GM18526 (cell line): ENCODE measurements around the gene DNAI2.

ENCODE experiments used
- POLR2A ChIP-seq: IDR thresholded peaks from 3 replicates; pipeline ENCODE4 v1.6.1; 2011; ENCODE audit not compliant: insufficient read length; ENCODE audit errors: extremely low read depth

The DNAI2 gene

DNA sequence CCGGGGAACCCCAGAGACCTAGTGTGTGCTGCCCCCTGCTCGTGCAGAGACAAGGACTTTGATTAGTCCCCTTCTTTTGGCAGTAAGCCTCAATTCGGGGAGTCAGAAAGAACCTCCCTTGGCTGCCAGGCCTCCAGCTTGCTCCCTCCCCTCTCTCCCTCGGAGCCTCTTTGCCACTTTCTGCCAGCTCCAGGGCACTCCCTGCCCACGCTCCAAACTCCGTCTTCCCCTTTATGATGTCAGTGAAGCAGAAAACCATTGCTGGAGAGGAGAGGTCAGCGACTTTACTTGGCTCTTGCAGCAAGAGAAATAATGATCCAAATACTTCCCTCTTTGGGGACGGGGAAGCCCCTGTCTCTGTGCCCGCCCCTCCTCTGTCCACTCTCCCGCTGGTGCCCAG lies 32.6 kb upstream of the DNAI2 start:
- no peak for TF ChIP-seq POLR2A

GRCh38 chr17:74241847-74242246 lies 32.2 kb upstream of the DNAI2 start:
- no peak for TF ChIP-seq POLR2A

DNA sequence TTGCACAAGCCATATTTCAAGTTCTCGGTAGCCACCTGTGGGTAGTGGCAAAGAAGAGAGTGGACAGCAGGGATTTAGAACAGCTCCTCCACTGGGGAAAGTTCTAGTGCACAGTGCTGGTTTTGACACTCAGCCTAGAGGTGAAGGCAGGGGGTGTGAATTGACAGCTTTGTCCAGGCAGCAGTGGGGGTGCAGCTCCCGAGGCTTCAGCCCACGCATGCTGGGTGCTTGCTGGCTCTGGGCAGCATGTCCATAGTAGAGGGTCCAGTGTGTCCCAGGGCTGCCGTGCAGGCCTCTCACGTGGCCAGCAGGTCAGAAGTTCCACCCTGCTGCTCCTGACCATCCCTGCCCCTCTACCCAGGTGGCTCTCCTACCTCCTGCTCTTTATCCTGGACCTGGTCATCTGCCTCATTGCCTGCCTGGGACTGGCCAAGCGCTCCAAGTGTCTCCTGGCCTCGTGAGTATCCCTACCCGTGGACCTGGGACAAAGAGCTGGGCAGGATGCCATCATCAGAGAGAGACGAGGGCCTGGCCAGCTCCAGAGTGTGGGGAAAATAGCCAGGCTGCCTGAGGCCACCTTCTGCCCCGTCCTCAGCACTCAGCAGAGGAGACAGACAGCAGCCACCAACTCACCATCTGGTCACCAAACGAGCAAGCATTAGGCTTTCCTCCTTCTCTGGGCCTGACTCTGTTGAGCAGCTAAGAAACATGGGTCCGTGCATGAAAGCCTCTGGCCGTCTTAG lies 30.9 kb upstream of the DNAI2 start:
- no peak for TF ChIP-seq POLR2A

- TF ChIP-seq POLR2A = no peak
Measured at GRCh38 chr17:74244128-74244527, 29.9 kb upstream of the DNAI2 start.

DNA sequence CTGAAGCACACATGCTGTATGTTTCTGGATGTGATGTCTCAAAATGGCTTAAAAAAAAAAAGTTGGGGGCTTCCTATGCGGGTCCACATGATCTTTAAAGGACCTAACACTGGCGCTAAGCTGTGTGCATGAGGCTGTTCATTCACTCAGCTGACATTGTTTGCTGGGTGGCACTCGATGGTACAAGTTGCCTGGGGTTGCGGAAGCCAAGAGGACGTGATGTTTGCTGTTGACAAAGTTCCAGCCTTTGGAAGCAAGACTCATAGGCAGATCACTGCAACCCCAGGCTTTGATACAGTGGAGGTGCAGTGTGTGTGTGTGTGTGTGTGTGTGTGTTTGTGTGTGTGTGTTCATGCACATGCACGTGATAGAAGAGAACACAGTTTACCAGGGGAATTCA lies 29.5 kb upstream of the DNAI2 start:
- no peak for TF ChIP-seq POLR2A

DNA sequence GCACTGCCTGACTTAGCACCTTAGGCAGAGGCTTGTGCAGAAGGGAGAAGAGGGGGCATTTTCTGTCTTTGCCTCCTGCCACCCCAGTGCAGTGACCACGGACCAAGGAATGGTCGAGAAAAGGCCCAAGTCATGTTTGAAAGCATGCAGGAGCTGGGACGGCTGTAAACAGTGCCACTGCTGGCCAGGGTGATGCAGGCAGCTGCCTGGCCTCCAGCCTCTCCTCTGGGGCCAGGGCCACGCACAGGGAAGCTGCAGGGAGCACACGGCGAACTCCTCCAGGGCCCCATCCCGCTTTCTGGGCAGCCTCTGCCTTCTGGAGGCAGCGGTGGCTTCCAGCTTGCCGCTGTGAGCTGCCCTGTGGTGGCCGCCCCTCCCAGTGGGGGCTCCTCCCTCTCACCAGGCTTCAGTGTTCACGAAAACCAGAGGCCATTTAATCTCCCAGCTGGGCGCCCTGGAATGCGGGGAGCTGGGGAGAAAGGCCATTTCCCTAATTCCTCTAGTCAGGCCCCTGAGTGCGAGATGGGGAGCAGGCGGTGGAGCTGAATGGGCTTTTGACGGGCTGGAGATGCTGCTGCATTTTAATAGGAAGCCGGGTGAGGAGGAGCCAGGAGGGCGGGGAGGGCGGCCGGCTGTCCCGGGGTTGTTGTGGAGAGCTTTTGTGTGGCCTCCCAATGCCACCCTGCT lies 28.7 kb upstream of the DNAI2 start:
- TF ChIP-seq POLR2A = no peak

DNA sequence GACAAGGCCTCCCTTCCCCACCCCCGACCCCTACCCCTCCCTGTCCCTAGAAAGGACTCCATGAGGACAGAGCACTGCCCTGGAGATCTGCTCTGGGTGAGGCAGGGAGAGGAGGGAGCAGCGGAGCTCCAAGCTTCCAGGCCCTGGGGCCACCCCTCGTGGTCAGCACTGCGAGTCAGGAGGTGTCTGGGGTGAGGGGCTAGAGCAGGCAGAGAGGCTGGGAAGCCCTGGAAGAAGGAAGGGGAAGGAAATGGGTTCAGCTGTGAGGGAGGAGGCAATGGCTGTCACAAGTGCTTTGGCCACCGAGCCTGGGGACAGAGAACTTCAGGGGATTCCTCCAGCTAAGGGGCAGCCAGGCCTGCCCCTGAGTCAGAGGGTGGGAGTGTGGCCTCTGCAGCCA lies 28.2 kb upstream of the DNAI2 start:
- TF ChIP-seq POLR2A = no peak

DNA sequence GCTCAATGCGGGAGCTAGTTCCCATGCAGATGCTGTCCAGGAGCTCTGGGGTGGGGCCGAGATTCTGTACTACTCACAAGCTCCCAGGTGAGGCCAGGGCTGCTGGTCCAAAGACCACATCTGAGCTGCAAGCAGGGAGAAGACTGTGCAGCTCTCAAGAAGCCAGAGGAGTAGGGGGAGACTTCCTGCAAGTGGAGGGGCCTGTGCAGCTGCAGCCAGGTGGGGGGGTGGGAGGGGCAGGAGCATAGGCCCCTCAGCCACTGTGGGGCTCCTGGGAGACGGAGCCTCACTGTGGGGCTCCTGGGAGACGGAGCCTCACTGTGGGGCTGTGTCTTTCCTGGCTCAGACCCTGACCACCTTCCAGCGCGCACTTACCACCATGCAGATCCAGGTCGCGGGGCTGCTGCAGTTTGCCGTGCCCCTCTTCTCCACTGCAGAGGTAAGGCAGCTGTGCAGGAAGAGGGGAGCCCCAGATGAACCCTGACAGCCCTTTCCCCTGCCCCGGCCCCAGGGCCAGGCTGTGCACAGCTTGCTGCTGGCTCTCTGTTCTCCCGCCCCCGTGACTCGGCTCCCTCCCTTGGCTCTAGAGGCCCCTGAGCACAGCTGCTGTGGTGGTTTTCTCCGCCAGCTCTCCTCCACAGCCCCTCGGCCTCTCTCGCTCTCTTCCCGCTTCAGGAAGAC lies 24.3 kb upstream of the DNAI2 start:
- no peak for TF ChIP-seq POLR2A

DNA sequence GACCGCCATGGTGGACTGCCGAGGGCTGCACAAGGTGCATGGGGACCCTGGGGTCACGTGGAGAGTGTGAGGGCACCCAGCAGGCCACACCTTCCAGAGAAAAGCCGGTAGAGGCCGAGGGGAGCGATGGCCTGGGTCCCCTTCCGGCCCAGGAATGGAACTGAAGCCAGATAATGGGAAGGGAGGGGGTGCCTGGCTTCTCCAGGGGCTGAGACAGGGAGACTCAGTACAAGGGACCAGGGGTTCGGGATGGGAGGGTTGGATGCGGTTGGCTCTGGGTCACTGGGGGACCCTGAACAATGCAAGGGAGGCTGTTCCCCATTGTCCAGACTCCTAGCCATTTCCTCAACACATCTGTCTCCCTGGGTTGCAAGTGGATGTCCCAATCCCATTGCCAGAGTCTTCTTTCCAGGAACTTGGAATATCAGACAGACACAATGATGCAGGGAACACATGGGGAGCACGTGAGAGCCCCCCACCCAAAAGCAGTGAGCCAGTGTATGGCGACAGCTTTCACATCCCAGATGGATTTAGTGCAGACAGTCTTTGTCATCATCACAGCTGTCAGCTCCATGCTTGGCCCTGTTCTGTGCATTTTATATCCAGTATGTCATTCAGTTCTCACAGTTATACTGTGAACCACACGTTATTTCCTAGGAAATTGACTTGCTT lies 23.6 kb upstream of the DNAI2 start:
- TF ChIP-seq POLR2A = no peak

DNA sequence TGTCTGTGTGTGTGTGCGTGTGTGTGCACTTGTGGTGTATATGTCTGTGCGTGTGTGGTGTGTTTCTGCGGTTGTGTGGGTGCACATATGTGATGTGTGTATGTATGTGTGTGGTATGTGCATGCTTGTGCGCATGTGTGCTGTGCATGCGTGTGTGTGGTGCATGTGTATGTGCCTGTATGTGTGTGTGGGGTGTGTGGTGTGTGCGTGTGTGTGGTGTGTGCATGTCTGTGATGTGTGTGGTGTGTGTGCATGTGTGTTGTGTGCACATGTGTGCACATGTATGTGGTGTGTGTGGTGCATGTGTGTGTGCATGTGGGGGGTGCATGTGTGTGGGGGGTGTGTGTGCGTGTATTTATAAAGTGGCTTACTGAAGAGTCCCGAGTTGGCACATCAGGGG lies 23.0 kb upstream of the DNAI2 start:
- TF ChIP-seq POLR2A = no peak

- no peak for TF ChIP-seq POLR2A
Measured at GRCh38 chr17:74251569-74251968, 22.5 kb upstream of the DNAI2 start.

- no peak for TF ChIP-seq POLR2A
Measured at GRCh38 chr17:74252211-74252610, 21.8 kb upstream of the DNAI2 start.

DNA sequence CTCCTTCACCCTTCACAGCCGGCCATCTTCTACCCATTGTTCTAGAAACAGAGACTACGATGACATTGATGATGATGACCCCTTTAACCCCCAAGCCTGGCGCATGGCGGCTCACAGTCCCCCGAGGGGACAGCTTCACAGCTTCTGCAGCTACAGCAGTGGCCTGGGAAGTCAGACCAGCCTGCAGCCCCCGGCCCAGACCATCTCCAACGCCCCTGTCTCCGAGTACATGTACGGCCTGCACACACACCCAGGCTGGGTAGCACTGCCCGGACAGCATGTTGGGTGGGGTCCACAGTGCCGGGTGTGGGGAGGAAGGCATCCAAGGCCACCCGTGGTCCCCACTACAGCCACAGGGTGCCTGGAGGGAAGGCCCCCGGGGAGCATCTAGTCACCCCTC lies 21.0 kb upstream of the DNAI2 start:
- no peak for TF ChIP-seq POLR2A

- no peak for TF ChIP-seq POLR2A
Measured at GRCh38 chr17:74257311-74257710, 16.7 kb upstream of the DNAI2 start.

DNA sequence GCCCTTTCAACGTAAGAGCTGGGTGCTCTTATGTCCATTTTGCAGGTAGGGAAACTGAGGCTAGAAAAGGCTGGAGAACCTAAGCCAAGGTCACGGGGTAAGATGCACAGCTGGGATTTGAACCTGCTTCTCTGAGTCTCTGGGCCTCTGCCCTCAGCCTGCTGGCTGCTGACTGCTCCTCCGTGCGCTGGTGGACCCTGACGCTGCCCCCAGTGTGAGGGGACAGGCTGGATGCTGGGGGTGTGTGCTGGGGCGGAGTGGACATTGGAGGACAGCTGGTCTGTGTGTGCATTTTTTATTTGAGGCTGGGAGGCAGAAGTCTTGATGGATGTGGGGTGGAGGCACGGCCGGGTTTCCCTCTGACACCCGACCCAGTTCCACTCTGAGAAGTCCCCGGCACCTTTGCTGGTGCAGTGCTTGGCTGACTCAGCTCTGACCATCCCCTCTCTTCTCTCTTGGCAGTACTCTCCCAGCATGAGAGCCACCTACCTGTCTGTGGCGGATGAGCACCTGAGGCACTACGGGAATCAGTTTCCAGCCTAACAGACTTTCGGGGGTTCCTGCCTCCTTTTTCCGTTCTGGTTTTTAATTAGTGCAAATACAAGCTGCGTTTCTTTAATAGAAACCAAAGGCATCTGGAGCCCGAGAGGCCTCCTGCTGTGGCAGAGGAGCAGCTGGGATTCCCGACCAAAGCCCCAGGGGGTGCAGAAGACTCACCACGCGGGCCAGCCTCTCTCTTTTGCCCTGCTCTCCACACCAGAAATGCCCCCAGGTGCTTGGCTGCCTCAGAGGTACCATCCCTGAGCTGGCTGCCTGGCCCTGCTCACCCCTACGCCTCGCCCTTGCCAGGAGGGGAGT lies 14.1 kb upstream of the DNAI2 start:
- TF ChIP-seq POLR2A = no peak
